SK-N-SH treated with all-trans-retinoic acid at 6 μM for 48 hours (cell line): ENCODE data around the gene SNX8.

Experiments used
- ATAC-seq: fragments of 200-7000 bp; cut with Tn5 transposase; 3 replicates; pipeline ENCODE4 v1.9.1; 2020; ENCODE audit warnings: mild to moderate bottlenecking, moderate library complexity
- ARNTL ChIP-seq: fragments of 450-650 bp; formaldehyde crosslinking; IDR thresholded peaks from 2 replicates; pipeline ENCODE4 v1.5.0; 2020; ENCODE audit warnings: low read depth, mild to moderate bottlenecking, moderate library complexity, borderline replicate concordance
- BACH2 ChIP-seq: fragments of 250-450 bp; sonication (Bioruptor Pico); IDR thresholded peaks from 2 replicates; pipeline ENCODE4 v1.9.0; 2021; ENCODE audit warnings: mild to moderate bottlenecking, borderline replicate concordance
- CSDC2 ChIP-seq: fragments of 250-450 bp; sonication (Bioruptor Pico); IDR thresholded peaks from 2 replicates; pipeline ENCODE4 v1.5.0; 2020; ENCODE audit warnings: mild to moderate bottlenecking, moderate library complexity
- ESRRG ChIP-seq: fragments of 250-450 bp; sonication (Bioruptor Pico); IDR thresholded peaks from 2 replicates; pipeline ENCODE4 v1.6.1; 2021; ENCODE audit warnings: mild to moderate bottlenecking
- GLIS3 ChIP-seq: fragments of 250-450 bp; sonication (Bioruptor Pico); IDR thresholded peaks from 2 replicates; pipeline ENCODE4 v1.5.0; 2020; ENCODE audit warnings: mild to moderate bottlenecking, moderate library complexity
- ISL1 ChIP-seq: fragments of 250-450 bp; sonication (Bioruptor Pico); IDR thresholded peaks from 2 replicates; pipeline ENCODE4 v2.1.2; 2022; ENCODE audit warnings: mild to moderate bottlenecking, moderate library complexity
- PPARA ChIP-seq: fragments of 250-450 bp; sonication (Bioruptor Pico); IDR thresholded peaks from 2 replicates; pipeline ENCODE4 v1.5.0; 2020; ENCODE audit warnings: mild to moderate bottlenecking, borderline replicate concordance
- RARB ChIP-seq: fragments of 250-450 bp; sonication (Bioruptor Pico); IDR thresholded peaks from 2 replicates; pipeline ENCODE4 v1.8.0; 2021; ENCODE audit warnings: mild to moderate bottlenecking, moderate library complexity
- SNAI2 ChIP-seq: fragments of 250-450 bp; sonication (Bioruptor Pico); IDR thresholded peaks from 2 replicates; pipeline ENCODE4 v1.5.0; 2020; ENCODE audit warnings: mild to moderate bottlenecking, moderate library complexity
- TCF4 ChIP-seq: fragments of 250-450 bp; sonication (Bioruptor Pico); IDR thresholded peaks from 2 replicates; pipeline ENCODE4 v1.8.0; 2021; ENCODE audit warnings: mild to moderate bottlenecking, moderate library complexity, borderline replicate concordance
- TOX ChIP-seq: fragments of 250-450 bp; sonication (Bioruptor Pico); IDR thresholded peaks from 2 replicates; pipeline ENCODE4 v1.8.0; 2021; ENCODE audit warnings: mild to moderate bottlenecking, moderate library complexity, borderline replicate concordance
- ZC3H10 ChIP-seq: fragments of 250-450 bp; sonication (Bioruptor Pico); IDR thresholded peaks from 2 replicates; pipeline ENCODE4 v1.5.1; 2021; ENCODE audit warnings: mild to moderate bottlenecking, moderate library complexity
- ZFP3 ChIP-seq: fragments of 250-450 bp; sonication (Bioruptor Pico); IDR thresholded peaks from 2 replicates; pipeline ENCODE4 v1.5.0; 2020; ENCODE audit warnings: mild to moderate bottlenecking, moderate library complexity
- ZFP30 ChIP-seq: fragments of 450-650 bp; formaldehyde crosslinking; IDR thresholded peaks from 2 replicates; pipeline ENCODE4 v1.5.0; 2022; ENCODE audit warnings: mild to moderate bottlenecking, moderate library complexity
- ZNF565 ChIP-seq: fragments of 450-650 bp; formaldehyde crosslinking; conservative IDR thresholded peaks from 2 replicates; pipeline ENCODE4 v1.5.0; 2020; ENCODE audit warnings: low read depth, mild to moderate bottlenecking, moderate library complexity
- ZNF8 ChIP-seq: fragments of 450-650 bp; formaldehyde crosslinking; IDR thresholded peaks from 2 replicates; pipeline ENCODE4 v1.5.0; 2020; ENCODE audit warnings: mild to moderate bottlenecking, moderate library complexity
- TF ChIP-seq, protein P1 (sequence below): fragments of 250-450 bp; sonication (Bioruptor Pico); IDR thresholded peaks from 2 replicates; pipeline ENCODE4 v1.5.1; 2021; ENCODE audit warnings: mild to moderate bottlenecking, moderate library complexity
- TF ChIP-seq, protein P2 (sequence below): fragments of 250-450 bp; sonication (Bioruptor Pico); IDR thresholded peaks from 2 replicates; pipeline ENCODE4 v1.8.0; 2021; ENCODE audit warnings: low read depth, mild to moderate bottlenecking, moderate library complexity, borderline replicate concordance
- TF ChIP-seq, protein P3 (sequence below): fragments of 250-450 bp; sonication (Bioruptor Pico); IDR thresholded peaks from 2 replicates; pipeline ENCODE4 v1.5.1; 2020; ENCODE audit warnings: low read depth, mild to moderate bottlenecking, moderate library complexity
- TF ChIP-seq, protein P4 (sequence below): fragments of 250-450 bp; sonication (Bioruptor Pico); IDR thresholded peaks from 2 replicates; pipeline ENCODE4 v1.8.0; 2020; ENCODE audit warnings: mild to moderate bottlenecking, moderate library complexity, borderline replicate concordance

The SNX8 gene

DNA sequence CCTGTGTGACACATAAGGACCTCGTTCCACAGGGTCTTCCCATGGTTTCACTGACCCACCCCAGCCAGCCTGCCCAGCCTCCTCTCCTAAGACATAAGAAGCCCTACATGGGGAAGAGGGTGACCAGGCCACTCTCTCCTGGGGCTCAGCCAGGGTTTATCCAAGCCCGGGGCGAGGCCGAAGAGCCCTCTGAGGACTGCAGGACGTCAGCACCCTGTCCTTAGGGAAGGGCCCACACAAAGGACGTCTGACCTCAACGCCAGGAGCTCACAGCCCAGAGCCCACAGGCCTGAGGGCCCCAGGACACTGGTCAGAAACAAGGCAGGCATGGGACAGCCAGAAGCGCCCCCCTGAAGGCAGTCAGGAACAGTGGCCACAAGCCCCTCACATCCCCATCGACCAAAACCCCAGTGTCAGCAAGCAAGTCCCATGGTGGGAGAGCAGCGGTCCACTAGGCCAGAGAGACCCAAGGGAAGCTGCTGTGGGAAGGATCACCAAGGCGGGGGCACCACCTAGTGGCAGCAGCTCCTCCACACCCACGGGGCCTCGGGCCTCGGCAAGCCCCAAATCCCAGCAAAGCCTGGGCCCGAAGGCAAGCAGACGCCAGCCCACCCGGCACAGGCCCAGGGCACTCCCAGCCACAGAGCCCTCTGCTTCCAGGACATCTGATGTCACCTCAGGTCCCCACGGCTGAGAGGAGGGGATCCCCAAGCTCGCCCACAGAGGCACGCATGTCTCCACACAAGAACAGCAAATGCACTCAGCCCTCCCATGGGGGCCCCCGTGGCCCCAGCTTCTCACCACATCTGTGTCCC is 104.9 kb downstream of the SNX8 start (continued):
- TF ChIP-seq BACH2 (CRISPR knock-in tag) = no peak
- no peak for TF ChIP-seq ISL1
- TF ChIP-seq, protein P1, sequence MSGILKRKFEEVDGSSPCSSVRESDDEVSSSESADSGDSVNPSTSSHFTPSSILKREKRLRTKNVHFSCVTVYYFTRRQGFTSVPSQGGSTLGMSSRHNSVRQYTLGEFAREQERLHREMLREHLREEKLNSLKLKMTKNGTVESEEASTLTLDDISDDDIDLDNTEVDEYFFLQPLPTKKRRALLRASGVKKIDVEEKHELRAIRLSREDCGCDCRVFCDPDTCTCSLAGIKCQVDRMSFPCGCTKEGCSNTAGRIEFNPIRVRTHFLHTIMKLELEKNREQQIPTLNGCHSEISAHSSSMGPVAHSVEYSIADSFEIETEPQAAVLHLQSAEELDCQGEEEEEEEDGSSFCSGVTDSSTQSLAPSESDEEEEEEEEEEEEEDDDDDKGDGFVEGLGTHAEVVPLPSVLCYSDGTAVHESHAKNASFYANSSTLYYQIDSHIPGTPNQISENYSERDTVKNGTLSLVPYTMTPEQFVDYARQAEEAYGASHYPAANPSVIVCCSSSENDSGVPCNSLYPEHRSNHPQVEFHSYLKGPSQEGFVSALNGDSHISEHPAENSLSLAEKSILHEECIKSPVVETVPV = no peak
- no peak for TF ChIP-seq ARNTL (CRISPR knock-in tag)
- TF ChIP-seq TOX (CRISPR knock-in tag) = no peak
- no peak for TF ChIP-seq ZFP30 (CRISPR knock-in tag)
- TF ChIP-seq, all 23 proteins: peak for 0

DNA sequence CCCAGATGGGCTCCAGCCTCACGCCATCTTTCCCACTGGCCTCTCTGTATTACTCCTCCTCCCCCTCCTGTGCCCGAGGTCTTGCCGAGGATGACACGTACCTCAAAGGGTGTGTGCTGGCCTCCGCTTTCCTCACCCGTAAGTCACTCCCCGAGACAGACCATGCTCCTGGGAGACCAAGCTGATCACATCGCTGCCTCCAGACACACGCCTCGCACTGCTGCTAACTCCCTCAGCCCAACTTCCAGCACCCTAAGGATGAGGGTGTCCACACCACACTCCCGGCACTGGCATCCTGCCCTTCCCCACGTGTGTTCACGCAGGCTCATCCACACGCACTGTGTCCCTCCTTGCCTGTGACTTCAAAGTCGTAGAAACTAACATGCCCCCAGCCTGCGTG is 105.5 kb downstream of the SNX8 start:
- ATAC-seq = no peak
- TF ChIP-seq BACH2 (CRISPR knock-in tag) (no peak), ARNTL (CRISPR knock-in tag) (no peak), ESRRG (no peak), ZNF8 (CRISPR knock-in tag) (no peak), TCF4 (no peak), ZNF565 (CRISPR knock-in tag) (no peak), ZFP3 (CRISPR knock-in tag) (no peak), ZFP30 (CRISPR knock-in tag) (no peak), TOX (CRISPR knock-in tag) (no peak), ISL1 (no peak), GLIS3 (CRISPR knock-in tag) (no peak), CSDC2 (CRISPR knock-in tag) (no peak), ZC3H10 (no peak), PPARA (no peak), SNAI2 (CRISPR knock-in tag) (no peak), RARB (CRISPR knock-in tag) (no peak)
- TF ChIP-seq, protein P2, sequence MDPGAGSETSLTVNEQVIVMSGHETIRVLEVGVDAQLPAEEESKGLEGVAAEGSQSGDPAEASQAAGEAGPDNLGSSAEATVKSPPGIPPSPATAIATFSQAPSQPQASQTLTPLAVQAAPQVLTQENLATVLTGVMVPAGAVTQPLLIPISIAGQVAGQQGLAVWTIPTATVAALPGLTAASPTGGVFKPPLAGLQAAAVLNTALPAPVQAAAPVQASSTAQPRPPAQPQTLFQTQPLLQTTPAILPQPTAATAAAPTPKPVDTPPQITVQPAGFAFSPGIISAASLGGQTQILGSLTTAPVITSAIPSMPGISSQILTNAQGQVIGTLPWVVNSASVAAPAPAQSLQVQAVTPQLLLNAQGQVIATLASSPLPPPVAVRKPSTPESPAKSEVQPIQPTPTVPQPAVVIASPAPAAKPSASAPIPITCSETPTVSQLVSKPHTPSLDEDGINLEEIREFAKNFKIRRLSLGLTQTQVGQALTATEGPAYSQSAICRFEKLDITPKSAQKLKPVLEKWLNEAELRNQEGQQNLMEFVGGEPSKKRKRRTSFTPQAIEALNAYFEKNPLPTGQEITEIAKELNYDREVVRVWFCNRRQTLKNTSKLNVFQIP (CRISPR knock-in tag) = no peak
- TF ChIP-seq, protein P1 = no peak
- TF ChIP-seq, protein P3, sequence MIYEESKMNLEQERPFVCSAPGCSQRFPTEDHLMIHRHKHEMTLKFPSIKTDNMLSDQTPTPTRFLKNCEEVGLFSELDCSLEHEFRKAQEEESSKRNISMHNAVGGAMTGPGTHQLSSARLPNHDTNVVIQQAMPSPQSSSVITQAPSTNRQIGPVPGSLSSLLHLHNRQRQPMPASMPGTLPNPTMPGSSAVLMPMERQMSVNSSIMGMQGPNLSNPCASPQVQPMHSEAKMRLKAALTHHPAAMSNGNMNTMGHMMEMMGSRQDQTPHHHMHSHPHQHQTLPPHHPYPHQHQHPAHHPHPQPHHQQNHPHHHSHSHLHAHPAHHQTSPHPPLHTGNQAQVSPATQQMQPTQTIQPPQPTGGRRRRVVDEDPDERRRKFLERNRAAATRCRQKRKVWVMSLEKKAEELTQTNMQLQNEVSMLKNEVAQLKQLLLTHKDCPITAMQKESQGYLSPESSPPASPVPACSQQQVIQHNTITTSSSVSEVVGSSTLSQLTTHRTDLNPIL (CRISPR knock-in tag) = no peak

DNA sequence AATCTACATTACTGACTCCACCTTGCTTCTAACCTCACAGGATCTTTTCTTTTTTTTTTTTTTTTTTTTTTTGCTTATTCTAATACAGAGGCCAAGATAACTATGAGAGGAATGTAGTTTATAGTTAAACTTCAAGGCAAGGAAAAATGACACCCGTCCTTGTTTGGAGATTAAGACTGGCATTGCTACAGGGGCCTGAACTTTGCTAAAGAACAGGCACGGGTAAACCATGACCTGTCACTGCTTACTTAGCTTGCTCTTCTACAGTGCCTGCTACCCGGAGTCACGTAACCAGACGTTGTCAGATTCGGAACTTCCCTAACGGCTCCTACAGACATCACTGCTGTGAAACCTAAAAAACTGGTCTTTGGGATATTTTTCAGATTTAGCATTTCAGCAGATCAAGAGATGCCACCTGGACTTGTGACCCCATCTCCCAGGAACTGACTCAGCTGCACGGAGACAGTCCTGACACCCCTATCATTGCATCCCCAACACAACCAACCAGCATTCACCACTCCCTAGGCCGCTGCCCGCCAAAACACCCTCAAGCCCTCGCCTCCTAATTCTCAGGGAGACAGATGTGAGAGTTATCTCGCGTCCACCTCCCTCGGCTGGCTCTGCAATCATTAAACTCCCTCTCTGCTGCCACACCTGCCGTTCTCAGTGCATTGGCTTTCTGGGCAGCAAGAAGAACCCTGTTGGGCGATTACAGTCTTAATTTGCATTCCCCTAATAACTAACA is 109.0 kb downstream of the SNX8 start:
- ATAC-seq = peak; percentile 1; the same call in 1 of the 3 replicates

More for the DNA sequence above, 109.0 kb downstream of the SNX8 start:
- TF ChIP-seq TOX (CRISPR knock-in tag) = no peak
- TF ChIP-seq, protein P1 = no peak
- no peak for TF ChIP-seq ESRRG
- TF ChIP-seq RARB (CRISPR knock-in tag) = no peak
- no peak for TF ChIP-seq GLIS3 (CRISPR knock-in tag)
- TF ChIP-seq, protein P4, sequence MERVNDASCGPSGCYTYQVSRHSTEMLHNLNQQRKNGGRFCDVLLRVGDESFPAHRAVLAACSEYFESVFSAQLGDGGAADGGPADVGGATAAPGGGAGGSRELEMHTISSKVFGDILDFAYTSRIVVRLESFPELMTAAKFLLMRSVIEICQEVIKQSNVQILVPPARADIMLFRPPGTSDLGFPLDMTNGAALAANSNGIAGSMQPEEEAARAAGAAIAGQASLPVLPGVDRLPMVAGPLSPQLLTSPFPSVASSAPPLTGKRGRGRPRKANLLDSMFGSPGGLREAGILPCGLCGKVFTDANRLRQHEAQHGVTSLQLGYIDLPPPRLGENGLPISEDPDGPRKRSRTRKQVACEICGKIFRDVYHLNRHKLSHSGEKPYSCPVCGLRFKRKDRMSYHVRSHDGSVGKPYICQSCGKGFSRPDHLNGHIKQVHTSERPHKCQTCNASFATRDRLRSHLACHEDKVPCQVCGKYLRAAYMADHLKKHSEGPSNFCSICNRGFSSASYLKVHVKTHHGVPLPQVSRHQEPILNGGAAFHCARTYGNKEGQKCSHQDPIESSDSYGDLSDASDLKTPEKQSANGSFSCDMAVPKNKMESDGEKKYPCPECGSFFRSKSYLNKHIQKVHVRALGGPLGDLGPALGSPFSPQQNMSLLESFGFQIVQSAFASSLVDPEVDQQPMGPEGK (CRISPR knock-in tag) = no peak
